LNCaP clone FGC (cell line): Measurements from ENCODE around the gene HIGD1C.
A peak's percentile ranks its signal among the peaks of the same experiment; 100 is the strongest.

Experiments used
- DNase-seq: peaks from one replicate; pipeline ENCODE4 v3.0.0-alpha.2; 2011; ENCODE audit warnings: low read depth
- H3K4me3 ChIP-seq: 2 replicates; pipeline ENCODE4 v1.5.1; 2011; ENCODE audit warnings: mild to moderate bottlenecking, low read depth, low read length, control low read depth
- TF ChIP-seq, protein P1 (sequence below): IDR thresholded peaks from 2 replicates; pipeline ENCODE4 v1.5.1; 2012; ENCODE audit warnings: mild to moderate bottlenecking; ENCODE audit not compliant: control insufficient read depth, insufficient read depth; ENCODE audit errors: extremely low read depth

Gene HIGD1C

DNA sequence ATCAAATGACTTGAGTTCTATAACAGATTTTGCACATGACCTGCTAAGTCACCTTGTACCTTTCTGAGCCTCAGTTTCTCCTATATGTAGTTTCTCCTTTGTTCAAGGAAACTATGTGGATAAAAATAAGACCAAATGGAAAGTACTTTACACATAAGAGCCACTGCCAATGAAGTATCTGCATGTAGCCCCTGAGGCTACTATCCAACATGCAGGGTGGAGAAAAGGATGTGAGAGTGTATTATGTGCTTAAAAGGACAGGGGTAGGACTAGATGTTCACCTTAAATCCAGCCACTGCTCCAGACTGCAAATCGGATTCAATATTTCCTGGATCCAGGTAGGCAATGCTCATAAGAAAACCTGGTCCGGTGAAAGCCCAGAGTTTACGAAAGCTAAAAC lies 52.7 kb downstream of the HIGD1C start:
- no peak overlapping the region for H3K4me3 ChIP-seq
- no peak for DNase-seq
- TF ChIP-seq, protein P1, sequence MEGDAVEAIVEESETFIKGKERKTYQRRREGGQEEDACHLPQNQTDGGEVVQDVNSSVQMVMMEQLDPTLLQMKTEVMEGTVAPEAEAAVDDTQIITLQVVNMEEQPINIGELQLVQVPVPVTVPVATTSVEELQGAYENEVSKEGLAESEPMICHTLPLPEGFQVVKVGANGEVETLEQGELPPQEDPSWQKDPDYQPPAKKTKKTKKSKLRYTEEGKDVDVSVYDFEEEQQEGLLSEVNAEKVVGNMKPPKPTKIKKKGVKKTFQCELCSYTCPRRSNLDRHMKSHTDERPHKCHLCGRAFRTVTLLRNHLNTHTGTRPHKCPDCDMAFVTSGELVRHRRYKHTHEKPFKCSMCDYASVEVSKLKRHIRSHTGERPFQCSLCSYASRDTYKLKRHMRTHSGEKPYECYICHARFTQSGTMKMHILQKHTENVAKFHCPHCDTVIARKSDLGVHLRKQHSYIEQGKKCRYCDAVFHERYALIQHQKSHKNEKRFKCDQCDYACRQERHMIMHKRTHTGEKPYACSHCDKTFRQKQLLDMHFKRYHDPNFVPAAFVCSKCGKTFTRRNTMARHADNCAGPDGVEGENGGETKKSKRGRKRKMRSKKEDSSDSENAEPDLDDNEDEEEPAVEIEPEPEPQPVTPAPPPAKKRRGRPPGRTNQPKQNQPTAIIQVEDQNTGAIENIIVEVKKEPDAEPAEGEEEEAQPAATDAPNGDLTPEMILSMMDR, result no peak

DNA sequence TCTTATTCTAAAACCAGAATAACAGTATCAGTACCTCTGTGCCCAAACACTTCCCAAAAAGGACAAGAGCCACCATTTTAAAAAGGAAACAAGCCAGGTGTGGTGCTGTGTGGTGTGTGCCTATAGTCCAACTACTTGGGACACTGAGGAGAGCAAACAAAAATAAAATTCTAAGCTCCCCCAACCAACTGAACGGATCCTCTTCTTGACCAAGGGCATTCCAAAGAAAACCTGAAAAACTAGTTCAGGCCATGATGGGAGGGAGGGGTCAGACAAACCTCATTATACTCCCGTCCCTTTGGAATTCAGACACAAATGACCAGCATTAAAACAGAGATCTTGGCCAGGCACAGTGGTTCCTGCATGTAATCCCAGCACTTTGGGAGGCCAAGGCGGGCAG lies 53.3 kb downstream of the HIGD1C start:
- TF ChIP-seq, protein P1, result no peak
- DNase-seq, result peak; percentile 87
- H3K4me3 ChIP-seq, result no peak overlapping the region

DNA sequence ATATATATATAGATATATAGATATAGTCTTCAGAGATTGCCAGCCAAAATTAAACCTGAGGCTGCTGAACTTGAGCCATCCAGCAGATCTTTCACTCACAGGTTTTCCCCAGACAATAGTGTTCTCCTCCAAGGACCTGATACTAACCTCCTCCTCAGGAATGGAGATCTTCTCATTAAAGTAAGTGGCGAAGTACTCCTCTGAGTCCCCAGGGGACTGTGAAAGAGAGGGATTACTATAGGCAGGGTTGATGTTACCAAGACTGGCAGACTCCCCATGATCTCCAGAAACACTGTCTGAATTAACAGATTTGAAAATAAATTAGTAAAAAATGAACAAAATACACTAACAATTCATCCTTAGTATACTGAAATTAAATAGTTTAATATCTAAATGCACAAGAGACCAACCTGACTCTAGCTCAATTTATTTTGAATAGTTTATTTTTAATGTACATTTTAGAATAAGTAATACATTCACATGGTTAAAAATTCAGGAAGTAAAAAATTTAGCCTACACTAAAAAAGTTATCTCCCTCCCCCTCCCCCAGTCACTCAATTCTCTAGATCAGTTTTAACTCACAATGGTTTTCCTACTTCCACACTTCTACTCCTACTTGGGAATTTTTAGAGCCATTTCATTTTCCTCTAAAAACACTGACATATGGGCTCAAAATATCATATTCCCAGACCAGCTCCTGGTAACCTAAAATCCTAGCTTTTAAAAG lies 56.1 kb downstream of the HIGD1C start:
- no peak for DNase-seq
- H3K4me3 ChIP-seq, result no peak overlapping the region
- TF ChIP-seq, protein P1, result no peak

DNA sequence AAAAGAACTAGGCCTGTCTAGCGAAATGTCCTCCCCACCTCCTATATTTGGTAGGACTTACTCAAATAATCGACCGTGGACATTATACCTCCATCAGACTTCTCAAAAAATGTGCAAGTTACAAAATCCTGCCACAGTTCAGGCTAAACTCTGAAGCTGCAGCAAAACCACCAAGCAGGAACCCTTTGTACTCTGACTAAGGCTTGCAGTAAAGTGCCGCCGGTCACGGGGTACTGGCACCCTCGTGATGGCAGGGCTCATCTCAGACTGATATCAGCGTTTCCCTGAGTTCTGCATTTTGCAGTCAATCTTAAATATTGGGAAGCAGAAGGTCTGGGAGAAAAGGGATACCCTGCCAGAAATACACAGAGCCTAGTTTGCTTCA lies 56.7 kb downstream of the HIGD1C start:
- H3K4me3 ChIP-seq, result no peak overlapping the region
- TF ChIP-seq, protein P1, result no peak
- DNase-seq, result no peak

DNA sequence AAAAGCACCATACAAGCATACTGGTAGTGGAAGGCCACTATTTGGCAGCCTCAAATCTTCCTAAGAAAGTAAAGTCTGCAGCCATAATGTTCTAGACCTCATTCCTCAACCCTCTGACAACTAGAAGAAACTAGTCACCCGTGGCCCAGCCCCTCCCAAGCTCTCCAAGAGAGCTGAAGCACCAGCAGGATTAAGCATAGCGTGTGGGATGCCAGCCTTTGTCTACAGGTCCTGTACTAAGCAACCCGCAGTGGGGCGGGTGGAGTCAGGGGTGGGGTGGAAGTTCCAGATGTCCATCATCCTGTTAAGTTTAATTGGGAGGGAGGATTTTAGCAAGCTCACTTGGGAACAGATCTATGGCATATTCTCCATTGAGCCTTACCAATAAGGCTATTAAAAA lies 59.6 kb downstream of the HIGD1C start:
- DNase-seq, result no peak
- TF ChIP-seq, protein P1, result no peak
- H3K4me3 ChIP-seq, result no peak overlapping the region

DNA sequence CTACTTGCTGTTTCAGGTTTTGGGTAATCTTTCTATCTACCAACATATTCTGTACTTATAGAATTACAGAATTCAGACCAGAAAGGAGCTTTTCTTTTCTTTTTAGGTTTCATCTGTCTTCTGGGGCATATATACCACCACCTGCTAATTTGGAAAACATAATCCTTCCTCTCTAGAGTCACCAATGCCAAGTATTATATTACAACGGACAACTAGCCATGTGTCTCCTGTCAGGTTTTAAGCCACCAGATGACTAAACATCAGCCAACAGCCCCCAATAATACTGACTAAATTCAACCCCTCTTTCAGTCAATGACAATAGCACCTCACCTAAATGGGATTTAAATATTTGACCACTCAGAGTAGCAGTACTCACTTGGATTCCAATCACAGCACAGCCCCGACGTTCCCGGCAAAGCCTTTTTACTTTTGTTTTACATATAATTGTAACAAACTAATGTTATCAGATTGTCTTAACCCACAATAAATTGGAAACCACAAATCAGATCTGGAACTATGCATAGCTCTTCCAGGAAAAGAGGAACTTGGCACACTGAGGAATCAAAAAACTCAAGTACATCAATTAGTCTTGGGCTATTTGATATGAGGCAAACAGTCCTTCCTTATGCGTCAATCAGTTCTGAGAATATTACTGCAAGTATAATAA lies 60.4 kb downstream of the HIGD1C start:
- TF ChIP-seq, protein P1, result no peak
- DNase-seq, result no peak
- no peak overlapping the region for H3K4me3 ChIP-seq
